A549 (cell line): ENCODE measurements around the gene TNS1. TPM values are rescaled to one million over a fixed set of nuclear protein-coding genes. Genes with fewer than 3 reads are reported as not detected.

Source experiments
- ATAC-seq, 2 experiments: fragments of 200-7000 bp in 1 of 2; fragments of >200 bp in 1 of 2; cut with Nextera tagmentation in 1 of 2; cut with Tn5 transposase in 1 of 2; 3 replicates each; pipeline versions ENCODE4 v1.8.0 to v1.9.1; 2018 to 2020; ENCODE audit warnings: mild to moderate bottlenecking in 1 of 2, moderate library complexity in 1 of 2
- CTCF ChIA-PET: fragments of 300-600 bp; sonication (Branson Sonifier 250); formaldehyde crosslinking; extraction: SDS; loops from one replicate; lab custom pipeline; 2021; ENCODE audit warnings: antibody characterized with exemption, inconsistent platforms; lab: Yijun Ruan, JAX
- POLR2A ChIA-PET: fragments of 350-600 bp; formaldehyde crosslinking; extraction: SDS; loops from one replicate; lab custom pipeline; 2021; ENCODE audit warnings: antibody characterized with exemption, inconsistent platforms; lab: Yijun Ruan, JAX
- DNase-seq, 2 experiments: peaks; one replicate each; pipeline versions ENCODE4 v3.0.0 to v3.0.0-alpha.2; 2011 to 2016; ENCODE audit warnings: low read depth in 1 of 2, low spot score in 1 of 2
- FAIRE-seq: peaks from 2 replicates; lab custom pipeline; 2011; peaks lifted over from hg19 to GRCh38; lab: Jason Lieb, UNC
- H3K27ac ChIP-seq, 2 experiments: fragments of >200 bp; sonication (Bioruptor Twin); formaldehyde crosslinking; 3 replicates each; pipeline ENCODE4 v1.5.1; 2016 to 2017
- H3K4me1 ChIP-seq: fragments of >200 bp; sonication (Bioruptor Twin); formaldehyde crosslinking; 3 replicates; pipeline ENCODE4 v1.6.1; 2016
- H3K4me2 ChIP-seq: fragments of >200 bp; sonication (Bioruptor Twin); formaldehyde crosslinking; 3 replicates; pipeline ENCODE4 v1.6.1; 2016
- H3K4me3 ChIP-seq: fragments of >200 bp; sonication (Bioruptor Twin); formaldehyde crosslinking; 3 replicates; pipeline ENCODE4 v1.5.1; 2016
- H3K9me3 ChIP-seq: fragments of >200 bp; sonication (Bioruptor Twin); formaldehyde crosslinking; 3 replicates; pipeline ENCODE4 v1.6.1; 2016
- CBX2 ChIP-seq: fragments of 200-600 bp; sonication (generic); IDR thresholded peaks from 2 replicates; pipeline ENCODE4 v1.6.1; 2016; ENCODE audit warnings: low read depth, mild to moderate bottlenecking, borderline replicate concordance
- CBX8 ChIP-seq: fragments of 200-600 bp; sonication (generic); IDR thresholded peaks from 2 replicates; pipeline ENCODE4 v1.6.1; 2016
- CEBPB ChIP-seq, 2 experiments: fragments of >200 bp in 1 of 2; sonication (Bioruptor Twin) in 1 of 2; formaldehyde crosslinking in 1 of 2; IDR thresholded peaks; 2 replicates each; pipeline ENCODE4 v1.6.1; 2012 to 2016
- CHD2 ChIP-seq: fragments of 150-350 bp; IDR thresholded peaks from 2 replicates; pipeline ENCODE4 v1.6.1; 2014; ENCODE audit warnings: low read length; ENCODE audit not compliant: partially characterized antibody
- CTCF ChIP-seq: fragments of >200 bp; sonication (Bioruptor Twin); formaldehyde crosslinking; IDR thresholded peaks from 3 replicates; pipeline ENCODE4 v1.5.1; 2016
- EHMT2 ChIP-seq: fragments of 200-600 bp; sonication (generic); IDR thresholded peaks from 2 replicates; pipeline ENCODE4 v1.6.1; 2016; ENCODE audit warnings: antibody characterized with exemption, low read depth, mild to moderate bottlenecking, moderate library complexity
- FOSB ChIP-seq: fragments of 250-450 bp; sonication (Bioruptor Pico); IDR thresholded peaks from 2 replicates; pipeline ENCODE4 v1.5.0; 2020; ENCODE audit warnings: mild to moderate bottlenecking, moderate library complexity
- GATA3 ChIP-seq: IDR thresholded peaks from 2 replicates; pipeline ENCODE4 v1.6.1; 2012; ENCODE audit warnings: borderline replicate concordance
- HOXA7 ChIP-seq: fragments of 250-450 bp; sonication (Bioruptor Pico); IDR thresholded peaks from 2 replicates; pipeline ENCODE4 v1.5.0; 2020; ENCODE audit warnings: mild to moderate bottlenecking, moderate library complexity
- KDM5A ChIP-seq: fragments of 200-600 bp; sonication (generic); IDR thresholded peaks from 2 replicates; pipeline ENCODE4 v1.6.1; 2016; ENCODE audit warnings: antibody characterized with exemption, mild to moderate bottlenecking
- NR3C1 ChIP-seq: fragments of >200 bp; sonication (Bioruptor Twin); formaldehyde crosslinking; IDR thresholded peaks from 3 replicates; pipeline ENCODE4 v1.6.1; 2017
- POLR2A ChIP-seq: IDR thresholded peaks from 2 replicates; pipeline ENCODE4 v1.6.1; 2012; ENCODE audit warnings: mild to moderate bottlenecking, low read length
- POLR2AphosphoS2 ChIP-seq: conservative IDR thresholded peaks from 2 replicates; pipeline ENCODE4 v1.6.1; 2012; ENCODE audit warnings: low read length, improper control_type of control experiment, inconsistent platforms
- RAD21 ChIP-seq, 2 experiments: fragments of >200 bp in 1 of 2; sonication (Bioruptor Twin) in 1 of 2; formaldehyde crosslinking in 1 of 2; IDR thresholded peaks in 1 of 2; conservative IDR thresholded peaks in 1 of 2; 2 replicates in 1 of 2; 3 replicates in 1 of 2; pipeline ENCODE4 v1.6.1; 2012 to 2018; ENCODE audit warnings: inconsistent platforms in 1 of 2
- SMC3 ChIP-seq: fragments of >200 bp; sonication (Bioruptor Twin); formaldehyde crosslinking; IDR thresholded peaks from 3 replicates; pipeline ENCODE4 v1.6.1; 2018; ENCODE audit warnings: inconsistent platforms
- SREBF2 ChIP-seq: fragments of 450-650 bp; IDR thresholded peaks from 2 replicates; pipeline ENCODE4 v1.6.1; 2014; ENCODE audit warnings: mild to moderate bottlenecking, moderate library complexity
- TFCP2L1 ChIP-seq: fragments of 250-450 bp; sonication (Bioruptor Pico); IDR thresholded peaks from 2 replicates; pipeline ENCODE4 v1.5.0; 2021; ENCODE audit warnings: mild to moderate bottlenecking
- TP53 ChIP-seq: fragments of 250-450 bp; sonication (Bioruptor Pico); IDR thresholded peaks from 2 replicates; pipeline ENCODE4 v1.5.0; 2021; ENCODE audit warnings: mild to moderate bottlenecking, moderate library complexity
- ZFP36 ChIP-seq: fragments of 450-650 bp; IDR thresholded peaks from 2 replicates; pipeline ENCODE4 v1.6.1; 2014; ENCODE audit warnings: borderline replicate concordance; ENCODE audit not compliant: partially characterized antibody
- ZSCAN20 ChIP-seq: fragments of 250-450 bp; sonication (Bioruptor Pico); IDR thresholded peaks from 2 replicates; pipeline ENCODE4 v1.8.0; 2022; ENCODE audit warnings: mild to moderate bottlenecking, moderate library complexity
- WGBS: methylation state at CpG from one replicate; pipeline ENCODE4 v1.1.6; 2017; ENCODE audit errors: missing lambda C conversion rate; 5-methylcytosine and 5-hydroxymethylcytosine counted together
- polyA plus RNA-seq, 4 experiments: library from polyadenylated mRNA; depleted of rRNA in 3 of 4; stranded (reverse); fragments of >200 nt; fragmentation: RNase III in 1 of 4; extraction: RNeasy Plus Mini Kit Qiagen cat#74134 plus additional on column Dnase treatment in 1 of 4; gene quantifications; 2 replicates in 3 of 4; 3 replicates in 1 of 4; pipeline ENCODE4 v1.2.3, GENCODE V29; 2011 to 2017
- TF ChIP-seq, protein P1 (sequence below): fragments of 150-350 bp; IDR thresholded peaks from 2 replicates; pipeline ENCODE4 v1.6.1; 2014; ENCODE audit warnings: low read depth, mild to moderate bottlenecking, low read length
- TF ChIP-seq, protein P2 (sequence below): fragments of >200 bp; sonication (Bioruptor Twin); formaldehyde crosslinking; IDR thresholded peaks from 2 replicates; pipeline ENCODE4 v1.6.1; 2016

The TNS1 gene
- polyA plus RNA-seq, 2 of the 4 experiments (the other 2 are of a cell fraction) = 4.9 to 10.6 TPM

DNA sequence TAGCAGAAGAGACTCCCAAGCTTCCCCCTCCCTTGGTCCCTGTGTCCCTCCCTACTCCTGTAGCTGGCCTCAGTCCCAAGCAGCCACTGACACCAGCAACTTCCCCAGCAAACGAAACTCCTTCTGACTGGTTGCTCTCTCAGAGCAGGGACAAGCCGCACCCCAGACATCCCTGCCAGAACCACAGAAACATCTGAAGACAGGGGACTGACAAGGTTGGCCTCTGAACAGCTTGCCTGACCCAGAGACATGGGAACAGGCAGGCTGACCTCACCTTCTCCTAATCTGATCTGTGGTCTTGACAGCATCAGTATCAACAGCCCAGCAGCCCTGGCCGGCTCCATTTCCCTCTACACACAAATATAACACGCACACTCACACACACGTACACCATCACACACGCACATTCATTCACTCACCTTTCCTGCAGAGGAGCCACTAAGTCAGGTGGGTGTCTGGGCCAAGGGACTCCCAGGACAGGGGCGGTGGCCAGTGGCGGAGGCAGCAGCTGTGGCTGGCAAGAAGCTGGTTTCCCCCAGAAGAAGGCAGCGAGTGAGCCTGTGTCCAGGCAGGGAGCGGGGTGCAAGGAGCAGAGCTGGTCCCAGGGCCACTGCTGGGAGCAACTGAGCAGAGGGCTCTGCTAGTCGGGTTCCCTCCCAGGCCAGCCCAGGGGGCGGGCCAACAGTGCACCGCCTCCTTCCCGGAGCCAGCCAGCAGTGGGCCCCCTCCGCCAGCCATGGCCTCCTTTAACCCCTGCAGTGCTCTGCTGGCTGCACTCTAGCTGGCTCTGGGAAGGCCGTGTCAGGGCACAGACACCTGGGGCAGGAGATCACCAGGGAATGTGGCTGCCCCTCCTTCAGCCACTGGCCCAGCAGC, 59.1 kb downstream of the TNS1 start:
- no peaks in the 10 kb centered on the region for H3K9me3 ChIP-seq
- POLR2A ChIA-PET = interaction anchor here (1.5 kb wide), 1 partner anchor 10 kb away, joined by 7 read pairs; no protein-coding TSS in a partner anchor
- peak overlapping the region; percentile 87 for H3K4me2 ChIP-seq
- peak overlapping the region; percentile 44 for H3K4me3 ChIP-seq
- CTCF ChIA-PET = interaction anchor here (0.9 to 2.2 kb wide), 13 partner anchors 10 to 158 kb away, joined by 3 to 9 read pairs (median 5); no protein-coding TSS in a partner anchor
- peak overlapping the region; percentile 57 to 77 for H3K27ac ChIP-seq
- DNase-seq (peak; percentile 35 to 71), ATAC-seq (peak; percentile 91 to 97), FAIRE-seq (no peak)
- 39% methylated on average over 10 of the region's 16 CpGs for WGBS
- peaks cover 27% of the 10 kb centered on the region for H3K4me1 ChIP-seq
- TF ChIP-seq SMC3 (peak; percentile 30; the same call in 1 of the 3 replicates), RAD21 (conservative IDR thresholded peaks at IDR 0.05 in 1 of 2, IDR thresholded peaks at IDR 0.05 in 1 of 2) (peak in 1 of 2 experiments; percentile 16; a peak in 2 of 5 replicates), ZSCAN20 (no peak), POLR2A (peak; percentile 32; the same call in 1 of the 2 replicates)

DNA sequence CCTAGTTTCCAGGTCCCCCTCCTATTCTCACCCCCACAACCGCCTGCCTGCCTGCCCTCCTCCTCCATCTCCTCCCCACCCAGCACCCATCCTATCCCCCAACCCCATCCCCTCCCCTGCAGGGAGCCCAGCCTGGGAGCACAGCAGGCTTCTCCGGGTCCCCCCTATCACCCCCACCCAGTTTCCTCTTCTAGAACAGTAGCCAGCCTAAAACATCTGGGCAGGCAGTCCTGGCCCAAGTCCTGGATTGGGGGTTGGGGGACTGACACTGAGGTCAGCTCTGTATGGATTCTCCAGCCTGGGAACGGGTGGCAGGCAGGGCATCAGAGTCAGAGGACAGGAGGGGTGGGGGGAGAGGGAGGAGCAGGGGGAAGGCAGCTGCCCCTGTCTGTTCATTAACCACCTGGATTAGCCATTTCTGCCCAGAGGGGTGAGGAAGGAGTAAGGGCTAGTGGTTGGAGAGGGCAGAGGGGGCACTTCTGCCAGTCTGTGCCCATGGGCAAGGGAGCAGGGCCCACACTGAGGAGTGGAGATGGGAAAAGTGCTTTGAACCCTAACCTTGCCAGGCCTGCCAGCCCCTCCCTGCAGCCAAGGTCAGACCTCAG, 60.0 kb downstream of the TNS1 start:
- ATAC-seq = 0 out of 6 replicates have a peak, but pooled peaks of 1 of the 2 experiments have one; percentile 3
- Histone ChIP-seq H3K27ac (peak overlapping the region; percentile 57 to 77), H3K4me2 (peak overlapping the region; percentile 87), H3K4me3 (peak overlapping the region; percentile 44), H3K9me3 (no peaks in the 10 kb centered on the region), H3K4me1 (peaks cover 32% of the 10 kb centered on the region)
- CTCF ChIA-PET = interaction anchor here (0.5 to 2.2 kb wide), 8 partner anchors 9 to 1714 kb away, joined by 3 to 9 read pairs (median 4); no protein-coding TSS in a partner anchor
- POLR2A ChIA-PET = interaction anchor here (1.5 kb wide), 1 partner anchor 9 kb away, joined by 7 read pairs; no protein-coding TSS in a partner anchor
- no CpG with 5 or more reads among the region's 3 CpGs for WGBS
- DNase-seq = no peak
- no peak for TF ChIP-seq RAD21 (conservative IDR thresholded peaks at IDR 0.05 in 1 of 2, IDR thresholded peaks at IDR 0.05 in 1 of 2)
- TF ChIP-seq SREBF2 = no peak
- no peak for TF ChIP-seq GATA3
- TF ChIP-seq CBX2 = no peak
- no peak for TF ChIP-seq TP53 (CRISPR knock-in tag)
- TF ChIP-seq NR3C1 = no peak
- no peak for TF ChIP-seq CTCF
- TF ChIP-seq TFCP2L1 (CRISPR knock-in tag) = no peak
- TF ChIP-seq EHMT2 = no peak
- no peak for TF ChIP-seq CEBPB (IDR thresholded peaks at IDR 0.05)
- no peak for TF ChIP-seq ZFP36
- TF ChIP-seq HOXA7 (CRISPR knock-in tag) = no peak
- TF ChIP-seq CHD2 = no peak
- TF ChIP-seq CBX8 = no peak
- TF ChIP-seq POLR2AphosphoS2 = no peak
- TF ChIP-seq, protein P1, sequence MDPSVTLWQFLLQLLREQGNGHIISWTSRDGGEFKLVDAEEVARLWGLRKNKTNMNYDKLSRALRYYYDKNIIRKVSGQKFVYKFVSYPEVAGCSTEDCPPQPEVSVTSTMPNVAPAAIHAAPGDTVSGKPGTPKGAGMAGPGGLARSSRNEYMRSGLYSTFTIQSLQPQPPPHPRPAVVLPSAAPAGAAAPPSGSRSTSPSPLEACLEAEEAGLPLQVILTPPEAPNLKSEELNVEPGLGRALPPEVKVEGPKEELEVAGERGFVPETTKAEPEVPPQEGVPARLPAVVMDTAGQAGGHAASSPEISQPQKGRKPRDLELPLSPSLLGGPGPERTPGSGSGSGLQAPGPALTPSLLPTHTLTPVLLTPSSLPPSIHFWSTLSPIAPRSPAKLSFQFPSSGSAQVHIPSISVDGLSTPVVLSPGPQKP = no peak
- TF ChIP-seq FOSB = no peak
- TF ChIP-seq KDM5A = no peak
- TF ChIP-seq, protein P2, sequence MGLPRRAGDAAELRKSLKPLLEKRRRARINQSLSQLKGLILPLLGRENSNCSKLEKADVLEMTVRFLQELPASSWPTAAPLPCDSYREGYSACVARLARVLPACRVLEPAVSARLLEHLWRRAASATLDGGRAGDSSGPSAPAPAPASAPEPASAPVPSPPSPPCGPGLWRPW = no peak
- FAIRE-seq = no peak
